BE2C (cell line): Measurements from ENCODE around the gene TLE7.

Experiments used
- DNase-seq: peaks from one replicate; pipeline ENCODE4 v3.0.0-alpha.2; 2020
- H3K27me3 ChIP-seq: fragments of 250-450 bp; sonication (Bioruptor Pico); 2 replicates; pipeline ENCODE4 v1.5.1; 2020; ENCODE audit warnings: mild to moderate bottlenecking
- H3K36me3 ChIP-seq: fragments of 250-450 bp; sonication (Bioruptor Pico); 2 replicates; pipeline ENCODE4 v1.5.1; 2020; ENCODE audit warnings: mild to moderate bottlenecking
- H3K4me1 ChIP-seq: fragments of 250-450 bp; sonication (Bioruptor Pico); 2 replicates; pipeline ENCODE4 v1.5.1; 2020
- H3K4me3 ChIP-seq: 2 replicates; pipeline ENCODE4 v1.5.1; 2011; ENCODE audit warnings: low read depth, low read length
- H3K9me3 ChIP-seq: fragments of 250-450 bp; sonication (Bioruptor Pico); 2 replicates; pipeline ENCODE4 v1.5.1; 2020
- TF ChIP-seq, protein P1 (sequence below): IDR thresholded peaks from 2 replicates; pipeline ENCODE4 v1.5.1; 2012; ENCODE audit warnings: mild to moderate bottlenecking, low read depth, low read length

The TLE7 gene

GRCh38 chr16:71480956-71481355 is 39.1 kb upstream of the TLE7 start:
- Histone ChIP-seq H3K4me3 (no peak overlapping the region), H3K27me3 (no peaks in the 10 kb centered on the region), H3K9me3 (no peaks in the 10 kb centered on the region), H3K4me1 (no peaks in the 10 kb centered on the region), H3K36me3 (no peaks in the 10 kb centered on the region)
- DNase-seq, result no peak
- TF ChIP-seq, protein P1, sequence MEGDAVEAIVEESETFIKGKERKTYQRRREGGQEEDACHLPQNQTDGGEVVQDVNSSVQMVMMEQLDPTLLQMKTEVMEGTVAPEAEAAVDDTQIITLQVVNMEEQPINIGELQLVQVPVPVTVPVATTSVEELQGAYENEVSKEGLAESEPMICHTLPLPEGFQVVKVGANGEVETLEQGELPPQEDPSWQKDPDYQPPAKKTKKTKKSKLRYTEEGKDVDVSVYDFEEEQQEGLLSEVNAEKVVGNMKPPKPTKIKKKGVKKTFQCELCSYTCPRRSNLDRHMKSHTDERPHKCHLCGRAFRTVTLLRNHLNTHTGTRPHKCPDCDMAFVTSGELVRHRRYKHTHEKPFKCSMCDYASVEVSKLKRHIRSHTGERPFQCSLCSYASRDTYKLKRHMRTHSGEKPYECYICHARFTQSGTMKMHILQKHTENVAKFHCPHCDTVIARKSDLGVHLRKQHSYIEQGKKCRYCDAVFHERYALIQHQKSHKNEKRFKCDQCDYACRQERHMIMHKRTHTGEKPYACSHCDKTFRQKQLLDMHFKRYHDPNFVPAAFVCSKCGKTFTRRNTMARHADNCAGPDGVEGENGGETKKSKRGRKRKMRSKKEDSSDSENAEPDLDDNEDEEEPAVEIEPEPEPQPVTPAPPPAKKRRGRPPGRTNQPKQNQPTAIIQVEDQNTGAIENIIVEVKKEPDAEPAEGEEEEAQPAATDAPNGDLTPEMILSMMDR, result no peak

DNA sequence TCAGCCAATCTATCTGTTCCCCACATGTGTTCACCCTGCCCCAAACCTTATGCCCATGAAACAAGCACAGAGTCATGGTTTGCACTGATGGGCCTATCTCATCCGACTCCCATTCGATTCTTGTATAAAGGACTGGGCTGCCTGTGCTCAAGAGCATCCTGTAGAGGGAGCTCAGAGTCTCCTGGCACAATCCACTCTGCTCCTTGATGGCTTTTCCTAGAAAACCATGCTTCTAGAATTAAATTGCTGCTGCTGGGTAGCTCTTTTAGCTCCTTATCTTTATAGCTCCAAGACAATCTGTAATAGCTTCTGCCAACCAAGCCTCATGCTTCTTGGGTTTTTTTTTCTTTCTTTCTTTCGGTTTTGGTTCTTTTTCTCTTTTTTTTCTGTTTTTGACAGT is 37.6 kb upstream of the TLE7 start:
- DNase-seq, result peak; percentile 33
- no peaks in the 10 kb centered on the region for H3K9me3 ChIP-seq
- TF ChIP-seq, protein P1, result peak; percentile 78
- no peaks in the 10 kb centered on the region for H3K36me3 ChIP-seq
- no peak overlapping the region for H3K4me3 ChIP-seq
- H3K4me1 ChIP-seq, result no peaks in the 10 kb centered on the region
- H3K27me3 ChIP-seq, result no peaks in the 10 kb centered on the region

- Histone ChIP-seq H3K4me3 (no peak overlapping the region), H3K4me1 (no peaks in the 10 kb centered on the region), H3K9me3 (no peaks in the 10 kb centered on the region), H3K36me3 (no peaks in the 10 kb centered on the region), H3K27me3 (no peaks in the 10 kb centered on the region)
- no peak for DNase-seq
- TF ChIP-seq, protein P1, result no peak
Measured at GRCh38 chr16:71476457-71477124, 34.7 kb upstream of the TLE7 start.

DNA sequence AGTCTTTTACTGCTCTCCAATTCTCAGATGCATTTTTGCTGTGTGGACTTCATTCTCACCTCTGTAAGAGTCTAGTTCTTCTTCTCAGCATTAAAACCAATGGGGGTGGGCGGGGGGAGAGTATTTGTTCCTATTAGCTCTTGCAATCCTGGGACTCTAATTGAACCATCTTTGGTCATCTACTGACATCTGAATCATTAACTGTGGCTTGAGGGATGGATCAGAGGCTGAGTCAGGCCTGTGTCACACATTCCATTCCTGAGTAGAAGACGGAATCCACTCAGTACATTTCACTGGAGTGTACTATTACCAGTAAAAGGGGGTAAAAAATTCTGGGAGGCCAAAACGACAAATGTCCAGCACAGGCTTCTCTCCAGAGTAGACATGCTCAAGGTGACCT is 33.0 kb upstream of the TLE7 start:
- H3K9me3 ChIP-seq, result no peaks in the 10 kb centered on the region
- no peak for DNase-seq

GRCh38 chr16:71473891-71474290 is 32.0 kb upstream of the TLE7 start:
- no peaks in the 10 kb centered on the region for H3K4me1 ChIP-seq
- no peaks in the 10 kb centered on the region for H3K27me3 ChIP-seq
- TF ChIP-seq, protein P1, result no peak
- no peak overlapping the region for H3K4me3 ChIP-seq
- H3K36me3 ChIP-seq, result no peaks in the 10 kb centered on the region
- no peak for DNase-seq
- no peaks in the 10 kb centered on the region for H3K9me3 ChIP-seq

More for the DNA sequence above, 33.0 kb upstream of the TLE7 start:
- no peaks in the 10 kb centered on the region for H3K4me1 ChIP-seq
- no peaks in the 10 kb centered on the region for H3K36me3 ChIP-seq
- H3K27me3 ChIP-seq, result no peaks in the 10 kb centered on the region
- TF ChIP-seq, protein P1, result no peak
- no peak overlapping the region for H3K4me3 ChIP-seq

DNA sequence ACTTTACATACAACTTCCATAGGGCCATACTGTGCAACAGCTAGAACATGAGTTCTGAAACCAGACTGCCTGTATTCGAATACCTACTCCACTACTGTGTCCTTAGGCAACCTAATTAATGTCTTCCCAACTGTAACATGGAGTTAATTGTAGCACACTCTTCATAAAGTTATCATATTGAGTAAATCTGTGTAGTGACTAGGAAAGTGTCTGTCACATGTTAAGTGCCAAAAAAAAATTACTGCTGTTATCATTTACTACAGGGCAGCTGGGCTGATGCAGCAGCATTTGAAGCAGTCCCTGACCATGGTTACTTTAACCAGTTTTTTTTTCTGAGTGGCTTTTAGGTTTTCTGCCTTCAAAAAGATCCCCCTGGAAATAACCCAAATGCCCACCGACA is 31.1 kb upstream of the TLE7 start:
- Histone ChIP-seq H3K36me3 (no peaks in the 10 kb centered on the region), H3K9me3 (no peaks in the 10 kb centered on the region), H3K4me1 (no peaks in the 10 kb centered on the region), H3K27me3 (no peaks in the 10 kb centered on the region), H3K4me3 (no peak overlapping the region)
- DNase-seq, result no peak
- TF ChIP-seq, protein P1, result no peak
